ENCODE results near the gene RWDD2A. TPM values are rescaled to one million over a fixed set of nuclear protein-coding genes. Genes with fewer than 3 reads are reported as not detected.

Gene RWDD2A
- total and polyA plus RNA-seq, 9 of the 15 experiments (the other 6 are each of a cell fraction or from before 2014, with no cell fraction given), result 1.6 to 4.7 (median 2.1) TPM

GRCh38 chr6:83155794-83156193 lies 37.4 kb upstream of the RWDD2A start (continued):
- TF ChIP-seq CHD7 (IDR thresholded peaks at IDR 0.05; ENCODE audit: low read depth, low read length), result no peak
- TF ChIP-seq ZFP30 (CRISPR knock-in tag; IDR thresholded peaks at IDR 0.05; ENCODE audit: borderline replicate concordance), result no peak
- no peak for TF ChIP-seq POU5F1 (IDR thresholded peaks at IDR 0.05; ENCODE audit: borderline replicate concordance, low read depth, low read length, partially characterized antibody)

All from K562 (cell line).